HG03432 (cell line): ENCODE measurements around the gene FGF4.

Source experiments
- ATAC-seq: cut with Tn5 transposase; IDR thresholded peaks from one replicate; pipeline ENCODE4 v1.9.1; 2021; ENCODE audit warnings: mild to moderate bottlenecking, moderate library complexity; ENCODE audit not compliant: unreplicated experiment

FGF4 gene

GRCh38 chr11:69808667-69809086 is 33.5 kb upstream of the FGF4 start:
- no peak for ATAC-seq

- ATAC-seq: no peak
Observed at GRCh38 chr11:69807106-69807815, 32.1 kb upstream of the FGF4 start.

- ATAC-seq: no peak
Observed at GRCh38 chr11:69804769-69805508, 29.8 kb upstream of the FGF4 start.

- ATAC-seq: no peak
Observed at GRCh38 chr11:69803604-69804218, 28.6 kb upstream of the FGF4 start.

DNA sequence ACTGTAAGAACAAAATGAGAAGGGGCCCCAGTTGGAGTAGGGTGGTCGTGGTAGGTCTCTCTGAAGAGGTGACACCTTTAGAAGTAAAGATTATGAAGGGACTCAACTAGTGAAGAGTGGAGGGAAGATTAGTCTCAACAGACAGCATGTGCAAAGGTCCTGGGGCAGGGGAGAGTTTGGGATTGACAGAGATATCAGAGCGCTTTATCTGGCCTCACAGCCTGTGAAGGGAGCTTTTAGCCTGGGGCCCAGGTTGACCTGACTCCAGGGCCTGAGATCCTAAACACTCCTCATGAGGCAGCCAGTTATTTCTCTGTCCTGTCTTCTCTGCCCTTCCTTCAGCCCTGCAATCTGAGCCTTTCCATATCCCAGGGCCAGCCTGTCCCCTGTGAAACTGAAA is 27.9 kb upstream of the FGF4 start:
- ATAC-seq: no peak

- ATAC-seq: no peak
Observed at GRCh38 chr11:69802590-69802989, 27.4 kb upstream of the FGF4 start.

GRCh38 chr11:69801513-69802335 is 26.6 kb upstream of the FGF4 start:
- ATAC-seq: no peak

DNA sequence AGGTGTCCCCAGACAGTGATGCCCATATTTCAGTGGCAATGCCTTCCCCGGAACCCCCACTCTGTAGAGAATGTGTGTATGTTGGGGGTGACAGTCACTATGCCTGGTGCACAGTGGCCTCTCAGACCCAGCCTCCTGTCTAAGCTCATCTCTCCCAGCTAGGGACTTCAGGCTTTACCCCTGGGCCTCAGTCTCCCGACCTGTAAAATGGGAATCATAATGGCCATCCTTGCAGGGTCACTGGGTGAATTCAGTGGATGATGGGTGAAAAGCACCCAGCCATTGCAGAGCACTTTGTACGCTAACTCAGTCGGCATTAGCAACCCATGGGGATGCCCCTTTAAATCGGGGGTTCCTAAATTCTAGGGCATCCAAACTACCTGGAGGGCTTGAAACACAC is 25.1 kb upstream of the FGF4 start:
- no peak for ATAC-seq

DNA sequence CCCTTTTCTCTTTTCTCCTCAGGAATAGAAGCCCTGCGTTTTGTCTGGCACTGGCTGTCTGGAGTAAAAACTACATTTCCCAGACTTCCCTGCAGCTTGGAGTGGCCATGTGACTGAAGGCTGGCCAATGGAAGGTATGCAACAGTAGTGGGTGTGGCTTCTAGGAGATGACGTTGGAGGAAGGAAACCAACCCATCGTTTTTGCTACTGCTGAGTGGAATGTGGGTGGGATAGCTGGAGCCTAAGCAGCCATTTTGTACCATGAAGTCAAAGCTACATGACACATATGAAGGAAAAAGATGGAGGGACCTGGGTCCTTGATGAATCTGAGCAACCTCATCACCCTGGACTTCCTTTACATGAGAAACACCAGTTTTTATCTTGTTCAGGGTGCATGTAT is 24.4 kb upstream of the FGF4 start:
- no peak for ATAC-seq

DNA sequence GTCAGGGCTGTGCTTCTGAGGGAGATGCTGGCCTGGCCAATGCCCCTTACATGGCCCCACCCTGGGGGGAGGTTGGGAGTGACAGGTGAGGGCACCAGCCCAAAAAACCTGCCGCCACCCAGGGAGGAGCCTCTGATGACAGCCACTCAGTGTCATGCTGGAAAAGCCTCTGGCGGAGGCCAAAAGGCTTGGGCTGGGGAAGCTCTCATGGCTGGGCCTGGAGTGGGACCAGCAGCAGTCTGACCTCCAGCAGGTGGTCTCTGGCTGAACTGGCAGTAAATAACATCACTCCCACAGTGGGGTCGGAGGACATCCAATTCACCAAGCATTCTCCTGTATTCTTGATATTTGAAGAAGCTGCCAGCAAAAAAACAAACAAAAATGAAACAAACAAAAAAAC is 24.0 kb upstream of the FGF4 start:
- no peak for ATAC-seq

DNA sequence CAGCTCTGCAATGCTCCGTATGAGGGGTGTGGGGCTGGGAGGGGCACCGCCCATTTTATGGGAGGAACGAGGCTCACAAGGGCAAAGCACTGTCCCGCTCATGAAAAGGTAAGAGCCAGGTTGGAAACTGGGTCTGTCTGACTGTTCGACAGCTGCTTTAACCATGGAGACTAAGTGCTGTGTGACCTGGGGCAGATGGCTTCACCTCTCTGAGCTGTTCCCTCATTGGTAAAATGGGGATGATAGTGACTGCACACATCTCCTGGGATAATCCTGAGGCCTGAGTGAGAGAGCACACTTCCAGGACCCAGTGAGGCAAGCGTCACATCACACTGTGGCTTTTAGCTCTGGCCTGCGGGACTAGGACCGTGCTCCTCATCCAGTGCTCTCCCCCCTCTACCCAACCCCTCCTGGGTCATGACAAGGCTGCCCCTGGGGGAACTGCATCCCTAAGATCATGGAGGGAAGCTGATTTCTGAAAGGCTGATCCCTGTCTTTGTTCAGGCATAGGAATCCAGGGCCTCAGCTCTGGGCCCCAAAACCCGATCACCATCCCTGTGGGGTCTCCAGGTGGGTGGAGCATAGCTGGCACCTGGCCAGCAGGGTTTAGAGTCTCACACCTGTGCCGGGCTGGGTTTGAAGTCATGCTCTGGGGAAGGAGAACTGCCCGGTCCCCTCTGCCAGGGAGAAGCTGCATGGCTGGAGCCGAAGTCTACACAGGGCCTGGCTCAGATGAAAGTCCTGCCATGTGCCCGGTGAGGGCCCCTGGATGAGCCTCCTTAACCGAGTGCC is 22.8 kb upstream of the FGF4 start:
- no peak for ATAC-seq

- no peak for ATAC-seq
Observed at GRCh38 chr11:69797156-69797555, 22.0 kb upstream of the FGF4 start.

GRCh38 chr11:69796063-69796462 is 20.9 kb upstream of the FGF4 start:
- ATAC-seq: no peak

GRCh38 chr11:69791276-69792180 is 16.4 kb upstream of the FGF4 start:
- ATAC-seq: no peak

DNA sequence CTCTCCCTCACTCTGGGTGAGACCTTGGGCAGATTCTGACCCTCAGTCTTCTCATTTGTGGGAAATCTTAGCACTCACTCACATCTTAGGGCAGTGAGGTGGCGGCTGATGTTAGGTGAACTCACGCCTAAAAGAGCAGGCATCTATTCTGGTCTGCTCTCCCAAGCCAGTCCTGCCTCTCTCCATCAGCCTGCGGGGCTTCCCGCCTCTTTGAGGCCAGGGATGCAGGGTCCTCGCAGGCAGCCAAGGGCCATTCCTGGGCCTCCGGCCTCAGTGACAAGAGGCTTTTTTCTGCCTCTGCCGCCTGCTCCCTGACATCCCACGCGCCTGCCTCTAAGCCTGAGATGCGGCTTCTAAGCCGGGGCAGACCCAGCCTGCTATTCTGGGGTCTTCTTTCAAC is 13.8 kb upstream of the FGF4 start:
- no peak for ATAC-seq

- no peak for ATAC-seq
Observed at GRCh38 chr11:69787906-69788305, 12.8 kb upstream of the FGF4 start.

GRCh38 chr11:69787457-69787856 is 12.3 kb upstream of the FGF4 start:
- ATAC-seq: no peak

DNA sequence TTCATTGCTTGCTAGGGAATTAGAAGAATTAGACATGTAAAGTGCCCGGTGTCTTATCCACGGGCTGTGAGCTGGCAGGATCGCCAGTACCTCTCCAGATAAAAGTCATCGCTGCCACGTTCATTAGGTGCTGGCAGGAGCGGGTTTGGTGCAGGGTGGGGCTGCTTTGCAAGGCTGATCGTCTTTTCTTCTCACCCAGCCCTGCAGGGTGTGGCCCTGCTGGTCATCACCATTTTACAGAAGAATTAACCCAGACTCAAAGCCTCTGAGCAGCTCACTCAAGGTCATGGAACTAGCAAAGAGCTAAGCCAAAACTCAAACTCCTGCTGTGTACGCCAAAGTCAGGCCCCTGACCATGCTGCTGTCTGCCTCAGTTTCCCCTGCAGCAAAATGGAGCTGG is 6.1 kb upstream of the FGF4 start:
- ATAC-seq: no peak

GRCh38 chr11:69778373-69778772 is 3.2 kb upstream of the FGF4 start:
- ATAC-seq: no peak
